ENCODE results near the gene HELZ2.
"Not testable (repeated sequence)": the region's sequence is repeated elsewhere in the genome, so short reads cannot be mapped to it uniquely, and the experiment has no call there.

HELZ2 gene

DNA sequence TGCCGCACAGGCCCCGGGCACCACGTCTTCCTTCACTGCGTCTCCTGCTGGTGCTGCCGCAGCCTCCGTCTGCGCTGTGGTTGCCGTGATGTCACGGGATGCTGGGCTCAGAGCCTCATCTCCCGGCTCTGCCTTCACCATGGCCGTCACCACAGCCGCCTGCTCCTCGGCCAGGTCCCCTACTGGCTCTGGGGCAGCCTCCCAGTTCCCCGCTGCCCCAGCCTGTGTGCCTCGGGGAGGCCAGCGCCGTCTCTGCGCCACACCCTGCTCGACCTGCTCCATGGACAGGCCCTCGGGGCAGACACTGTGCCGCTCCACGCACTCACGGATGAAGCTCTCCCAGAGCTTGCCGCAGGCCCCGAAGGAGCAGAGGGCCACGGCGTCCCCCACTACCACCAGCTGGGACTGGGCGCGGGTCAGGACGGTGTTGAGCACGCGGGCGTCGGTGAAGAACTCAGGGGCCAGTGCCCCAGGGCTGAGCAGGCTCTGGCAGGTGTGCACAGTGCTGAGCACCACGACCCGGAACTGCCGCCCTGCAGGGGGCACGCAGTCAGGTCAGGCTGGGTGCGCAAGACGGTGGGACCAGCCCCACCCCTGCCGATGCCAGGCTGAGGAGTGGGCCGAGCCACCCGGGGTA, 8.2 kb downstream of the HELZ2 start:
- no peak for DNase-seq (ENCODE audit: low read depth, low spot score)

DNA sequence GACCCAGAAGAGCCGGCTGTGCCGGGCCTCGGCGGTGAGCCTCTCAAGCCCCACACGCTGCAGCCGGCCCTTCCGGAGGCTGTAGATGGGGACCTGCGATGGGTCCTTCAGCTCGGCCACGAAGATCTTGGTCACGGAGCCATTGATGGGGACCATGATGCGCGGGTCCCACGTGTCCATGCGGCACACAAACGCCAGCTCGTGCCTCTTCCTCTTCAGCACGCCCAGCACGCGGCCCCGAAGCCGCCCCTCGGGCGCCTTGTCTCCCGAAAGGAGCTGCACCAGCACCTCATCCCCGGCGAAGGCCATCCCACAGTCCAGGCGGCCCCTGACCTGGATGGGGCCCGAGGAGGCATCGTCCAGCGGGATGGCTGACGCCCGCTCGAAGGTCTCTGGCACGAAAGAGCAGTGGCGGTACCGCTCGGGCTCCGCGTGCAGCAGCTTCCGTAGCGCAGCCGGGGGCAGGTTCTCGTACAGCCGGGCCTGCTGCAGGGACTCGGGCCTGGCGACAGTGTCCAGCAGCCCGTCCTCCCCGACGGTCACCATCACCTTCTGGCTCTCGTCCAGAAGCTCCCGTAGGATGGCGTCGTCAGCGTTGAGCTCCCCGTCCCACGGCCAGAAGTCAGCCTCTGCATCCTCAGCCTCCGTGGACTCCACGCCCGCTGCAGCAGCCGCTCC, 8.9 kb downstream of the HELZ2 start:
- DNase-seq (ENCODE audit: low read depth, low spot score): no peak

DNA sequence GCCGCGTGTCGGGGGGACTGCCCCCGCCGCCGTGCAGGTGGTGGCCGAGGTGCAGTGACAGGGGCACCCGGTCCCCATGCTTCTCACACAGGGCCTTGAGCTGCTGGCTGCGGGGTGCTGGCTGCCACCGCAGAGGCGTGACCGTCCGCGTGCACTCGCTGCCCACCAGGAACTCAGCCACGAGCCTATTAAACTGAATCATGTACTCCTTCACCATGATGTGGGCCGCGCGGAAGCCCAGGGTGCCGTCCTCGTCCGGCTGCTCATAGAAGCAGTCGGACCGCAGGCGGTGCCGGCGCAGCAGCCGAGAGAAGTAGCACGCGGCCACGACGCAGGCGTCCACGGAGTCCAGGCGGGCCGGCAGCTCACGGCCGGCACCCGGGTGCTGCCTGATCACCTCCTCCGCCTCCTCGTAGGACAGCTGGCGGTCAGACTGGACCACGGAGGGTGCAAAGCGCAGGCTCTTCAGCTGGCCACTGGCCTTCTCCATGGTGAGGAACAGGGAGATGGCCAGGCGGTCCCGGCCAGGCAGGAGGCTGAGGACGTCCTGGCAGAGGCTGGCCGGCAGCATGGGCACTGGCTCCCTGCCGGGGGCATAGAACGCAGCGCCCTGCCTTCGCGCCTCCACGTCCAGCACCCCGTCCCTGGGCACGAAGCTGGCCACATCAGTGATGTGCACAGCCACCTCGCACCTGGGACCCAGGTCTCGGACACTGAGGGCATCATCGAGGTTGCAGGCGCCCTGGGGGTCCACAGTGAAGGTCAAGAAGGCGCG, 9.8 kb downstream of the HELZ2 start:
- DNase-seq (ENCODE audit: low read depth, low spot score): no peak

GRCh38 chr20:63563225-63563935, 10.7 kb downstream of the HELZ2 start:
- no peak for DNase-seq (ENCODE audit: low read depth, low spot score)

- no peak for DNase-seq (ENCODE audit: low read depth, low spot score)
These were observed 11.4 kb downstream of the HELZ2 start for GRCh38 chr20:63562461-63563224.

DNA sequence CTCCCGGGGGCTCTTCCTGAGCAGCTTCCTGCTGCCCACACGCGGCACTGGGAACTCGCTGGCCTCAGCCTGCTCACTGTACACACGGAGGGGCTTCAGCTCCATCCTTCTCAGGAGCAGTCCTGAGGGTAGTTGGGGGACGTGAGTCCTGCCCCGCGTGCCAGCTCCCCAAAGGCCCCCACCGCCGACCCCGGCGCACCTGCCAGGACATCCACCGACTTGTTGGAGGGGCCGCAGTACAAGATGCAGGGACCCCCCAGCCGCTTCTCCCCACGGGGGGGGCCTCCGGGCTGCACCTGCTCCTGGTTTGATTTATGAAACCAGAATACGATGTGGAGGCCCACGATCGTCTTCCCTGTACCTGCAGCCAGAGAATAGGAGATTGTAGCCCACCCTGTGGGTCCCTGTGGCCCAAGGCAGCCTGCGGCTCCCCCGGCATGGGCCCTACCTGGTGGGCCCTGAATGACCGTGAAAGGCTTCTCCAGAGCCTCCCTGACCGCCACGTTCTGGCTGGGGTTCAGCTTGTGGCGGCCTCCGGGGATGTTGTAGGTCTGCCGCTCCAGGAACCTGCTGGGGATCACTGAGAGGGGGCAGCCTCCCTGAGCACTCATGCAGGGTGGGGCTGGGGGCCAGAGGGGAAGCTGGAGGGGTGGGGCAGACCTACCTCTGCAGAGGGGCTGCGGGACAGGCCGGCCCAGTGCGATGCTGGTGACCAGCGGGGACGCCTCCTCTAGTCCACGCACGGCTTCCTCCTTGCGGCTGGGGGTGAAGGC, 12.2 kb downstream of the HELZ2 start:
- no peak for DNase-seq (ENCODE audit: low read depth, low spot score)

- no peak for DNase-seq (ENCODE audit: low read depth, low spot score)
These were observed 13.0 kb downstream of the HELZ2 start for GRCh38 chr20:63560856-63561609.

DNA sequence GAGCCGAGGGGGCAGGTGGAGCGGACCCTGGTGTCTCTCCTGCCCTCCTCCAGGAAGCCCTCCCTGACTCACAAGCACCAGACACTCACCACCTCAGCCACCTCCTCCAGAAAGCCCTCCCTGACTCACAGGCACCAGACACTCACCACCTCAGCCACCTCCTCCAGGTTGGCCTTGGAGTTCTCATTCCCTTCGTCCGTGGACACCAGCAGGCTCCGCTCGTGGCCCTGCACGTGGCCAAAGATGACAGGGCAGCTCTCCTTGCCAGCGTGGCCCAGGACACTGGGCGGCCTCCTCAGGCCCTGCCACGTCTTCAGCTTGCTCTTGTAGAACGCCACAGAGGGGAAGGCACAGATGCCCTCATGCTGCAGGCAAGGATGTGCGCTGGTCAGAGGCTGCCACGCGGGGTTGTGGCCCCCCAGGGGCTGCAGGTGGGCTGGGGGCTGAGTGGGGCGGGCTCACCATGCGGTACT, 13.7 kb downstream of the HELZ2 start:
- no peak for DNase-seq (ENCODE audit: low read depth, low spot score)

DNA sequence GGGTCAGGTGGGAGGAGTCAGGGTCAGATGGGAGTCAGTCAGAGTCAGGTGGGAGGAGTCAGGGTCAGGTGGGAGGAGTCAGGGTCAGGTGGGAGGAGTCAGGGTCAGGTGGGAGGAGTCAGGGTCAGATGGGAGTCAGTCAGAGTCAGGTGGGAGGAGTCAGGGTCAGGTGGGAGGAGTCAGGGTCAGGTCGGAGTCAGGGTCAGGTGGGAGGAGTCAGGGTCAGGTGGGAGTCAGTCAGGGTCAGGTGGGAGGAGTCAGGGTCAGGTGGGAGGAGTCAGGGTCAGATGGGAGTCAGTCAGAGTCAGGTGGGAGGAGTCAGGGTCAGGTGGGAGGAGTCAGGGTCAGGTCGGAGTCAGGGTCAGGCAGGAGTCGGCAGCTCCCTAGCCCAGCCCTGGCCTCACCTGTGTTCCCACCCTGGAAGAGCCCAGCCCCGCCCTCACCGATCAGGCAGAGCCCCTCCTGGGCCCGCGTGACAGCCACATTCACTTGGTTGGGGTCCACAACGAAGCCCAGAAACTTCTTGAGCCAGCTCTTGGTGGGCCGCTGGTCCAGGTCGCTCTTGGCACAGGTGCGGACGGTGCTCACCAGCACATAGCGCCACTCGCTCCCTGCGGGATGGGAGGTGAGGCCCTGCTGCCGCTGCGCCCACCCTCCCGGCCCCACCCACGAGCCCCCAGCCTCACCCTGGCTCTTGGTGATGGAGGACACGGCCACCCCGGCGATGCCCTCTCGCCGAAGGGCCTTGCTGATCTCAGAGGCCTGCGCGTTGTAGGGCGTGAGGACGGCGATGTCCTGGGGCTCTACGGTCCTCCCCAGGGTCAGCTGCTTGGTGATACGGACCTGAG, 14.3 kb downstream of the HELZ2 start:
- not testable (repeated sequence) for DNase-seq (ENCODE audit: low read depth, low spot score)

GRCh38 chr20:63558804-63559484, 15.1 kb downstream of the HELZ2 start:
- no peak for DNase-seq (ENCODE audit: low read depth, low spot score)

- DNase-seq (ENCODE audit: low read depth, low spot score): no peak
These were observed 16.6 kb downstream of the HELZ2 start for GRCh38 chr20:63557481-63557891.

DNA sequence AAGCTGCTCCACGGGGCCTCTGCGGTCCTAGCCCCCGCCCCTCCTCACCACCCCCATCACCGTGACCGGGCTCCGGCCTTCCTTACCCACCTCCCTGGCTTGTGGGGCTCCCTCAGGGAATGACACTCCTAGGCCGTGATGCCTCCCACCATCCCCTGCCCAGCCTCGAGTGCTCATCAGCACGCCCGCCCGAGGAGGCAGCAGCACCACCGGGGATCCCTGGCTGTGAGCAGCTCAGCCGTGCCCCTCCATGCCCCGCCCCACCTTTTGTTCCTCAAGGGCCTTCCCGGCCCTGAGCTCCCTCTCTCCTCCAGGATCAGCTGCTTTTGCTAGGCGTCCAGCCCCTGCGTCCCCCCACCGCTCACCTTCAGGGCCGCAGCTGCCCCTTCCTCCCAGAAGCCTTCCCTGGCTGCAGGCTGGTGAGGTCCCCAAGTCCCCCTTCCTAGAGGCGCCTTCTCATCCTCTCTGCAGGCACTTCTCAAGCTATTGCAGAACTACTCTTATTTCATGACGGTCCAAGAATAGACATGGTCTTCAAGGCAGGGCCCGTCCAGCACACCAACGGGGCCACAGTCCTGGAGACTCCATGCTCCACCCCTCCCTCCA, 17.1 kb downstream of the HELZ2 start:
- no peak for DNase-seq (ENCODE audit: low read depth, low spot score)

- DNase-seq (ENCODE audit: low read depth, low spot score): no peak
These were observed 18.2 kb downstream of the HELZ2 start for GRCh38 chr20:63555661-63556381.

DNA sequence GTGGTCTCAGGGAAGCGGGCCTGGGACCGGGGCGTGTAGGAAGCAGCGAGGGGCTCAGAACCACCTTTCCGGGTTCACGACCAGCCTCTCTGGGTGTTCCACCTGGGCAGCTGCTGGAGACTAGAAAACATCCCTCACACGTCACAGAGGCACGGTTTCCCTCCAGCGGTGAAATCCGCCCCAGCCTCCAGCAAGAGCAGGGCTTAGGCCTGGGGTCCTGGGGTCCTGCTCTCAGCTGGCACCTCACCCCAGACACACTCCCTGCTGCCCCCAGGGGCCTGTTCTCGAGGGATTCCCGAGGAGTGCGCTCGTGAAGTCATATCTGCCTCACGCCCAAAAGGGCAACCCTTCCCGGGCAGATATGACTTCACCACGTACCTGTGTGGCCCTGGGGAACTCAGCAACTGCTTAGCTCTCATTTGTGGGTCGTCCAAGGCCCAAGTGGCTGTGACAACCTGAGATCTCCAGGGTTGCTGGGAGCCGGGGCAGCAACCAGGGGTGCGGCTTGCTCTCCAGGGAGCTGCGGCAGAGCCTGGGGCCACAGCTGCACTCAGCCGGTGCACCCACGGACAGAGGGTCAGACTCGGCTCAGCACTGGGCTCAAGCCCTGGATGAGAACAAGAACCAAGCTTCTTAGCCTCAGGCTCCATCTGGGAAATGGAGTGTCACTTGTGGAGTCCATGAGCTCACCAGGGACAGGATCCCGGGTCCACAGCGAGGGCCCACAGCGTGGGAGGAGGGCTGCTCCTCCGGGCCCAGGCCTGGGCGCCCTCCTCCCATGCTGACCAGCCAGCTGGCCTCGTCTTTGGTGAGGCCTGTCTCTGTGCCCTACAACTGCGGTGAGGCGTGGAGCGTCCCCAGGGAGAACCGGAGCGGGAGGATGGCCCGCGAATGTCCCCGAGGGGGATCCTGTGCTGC, 19.4 kb downstream of the HELZ2 start:
- DNase-seq (ENCODE audit: low read depth, low spot score): no peak

DNA sequence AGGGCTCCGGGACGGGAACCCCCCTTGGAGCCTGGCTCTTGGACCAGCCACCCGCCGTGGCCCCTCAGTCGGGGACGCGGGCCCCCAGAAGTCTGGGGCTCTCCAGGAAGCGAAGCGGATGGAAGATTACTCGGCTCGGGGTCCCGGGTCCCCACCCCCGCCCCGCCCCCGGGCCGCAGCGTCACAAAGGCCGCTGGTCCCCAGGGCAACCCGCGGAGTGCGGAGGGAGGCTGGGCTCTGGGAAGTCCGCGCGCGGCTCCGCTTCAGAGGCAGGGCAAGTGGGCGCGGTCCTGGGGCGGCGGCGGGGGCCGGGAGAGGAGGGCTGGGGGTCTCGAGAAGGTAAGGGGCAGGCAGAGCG, 20.1 kb downstream of the HELZ2 start, which contains the start of gene FNDC11:
Gene FNDC11 (plus strand): TSS at position 227 of the 358 bp plus-strand sequence. CDS start 1,505 bp downstream, outside the sequence.
- no peak for DNase-seq (ENCODE audit: low read depth, low spot score)
